Fibroblast of villous mesenchyme (primary cell): ENCODE data around the gene MTA3. TPM values are rescaled to one million over a fixed set of nuclear protein-coding genes. Genes with fewer than 3 reads are reported as not detected.
"Not testable (repeated sequence)": the region's sequence is repeated elsewhere in the genome, so short reads cannot be mapped to it uniquely, and the experiment has no call there.

ENCODE experiments used
- DNase-seq: peaks from one replicate; pipeline ENCODE4 v3.0.0-alpha.2; 2010; ENCODE audit warnings: low read depth
- H3K4me3 ChIP-seq: 2 replicates; pipeline ENCODE4 v1.5.1; 2011; ENCODE audit warnings: low read depth, mild to moderate bottlenecking, low read length
- CTCF ChIP-seq: IDR thresholded peaks from 2 replicates; pipeline ENCODE4 v1.5.1; 2012; ENCODE audit warnings: low read depth, mild to moderate bottlenecking, low read length; ENCODE audit not compliant: insufficient read depth
- total RNA-seq: library from RNA; depleted of rRNA; stranded (reverse); fragments of >200 nt; gene quantifications from 2 replicates; pipeline ENCODE4 v1.2.3, GENCODE V29; 2012

Gene MTA3
- total RNA-seq, 1 donor, result 32.0 TPM

GRCh38 chr2:42624047-42624446 is 55.6 kb downstream of the MTA3 start:
- TF ChIP-seq CTCF, result no peak
- no peak for DNase-seq

GRCh38 chr2:42628024-42628423 is 59.6 kb downstream of the MTA3 start:
- not testable (repeated sequence) for H3K4me3 ChIP-seq, DNase-seq

More at GRCh38 chr2:42624047-42624446, 55.6 kb downstream of the MTA3 start:
- no peak overlapping the region for H3K4me3 ChIP-seq

GRCh38 chr2:42636934-42637333 is 68.5 kb downstream of the MTA3 start:
- no peak for DNase-seq
- no peak for TF ChIP-seq CTCF
- H3K4me3 ChIP-seq, result no peak overlapping the region

GRCh38 chr2:42638080-42638784 is 69.8 kb downstream of the MTA3 start:
- TF ChIP-seq CTCF, result no peak
- no peak for DNase-seq
- no peak overlapping the region for H3K4me3 ChIP-seq

- H3K4me3 ChIP-seq, result no peak overlapping the region
- no peak for DNase-seq
- TF ChIP-seq CTCF, result no peak
These were observed 71.1 kb downstream of the MTA3 start for GRCh38 chr2:42639340-42640077.

GRCh38 chr2:42640261-42640660 is 71.8 kb downstream of the MTA3 start:
- no peak for DNase-seq
- no peak overlapping the region for H3K4me3 ChIP-seq
- no peak for TF ChIP-seq CTCF

- DNase-seq, result peak; percentile 39
- H3K4me3 ChIP-seq, result not testable (repeated sequence)
These were observed 73.9 kb downstream of the MTA3 start for GRCh38 chr2:42642371-42642770.

GRCh38 chr2:42645551-42645950 is 77.1 kb downstream of the MTA3 start:
- H3K4me3 ChIP-seq, result no peak overlapping the region
- no peak for DNase-seq

More at GRCh38 chr2:42645551-42645950, 77.1 kb downstream of the MTA3 start:
- TF ChIP-seq CTCF, result no peak
